GM12873 (cell line): ENCODE results near the gene PPTC7.

Source experiments
- TF ChIP-seq, protein P1 (sequence below): IDR thresholded peaks from 2 replicates; pipeline ENCODE4 v1.5.1; 2012; ENCODE audit warnings: low read depth, mild to moderate bottlenecking, moderate library complexity, low read length, control low read depth; ENCODE audit not compliant: insufficient read depth; ENCODE audit errors: missing control alignments

PPTC7 gene

DNA sequence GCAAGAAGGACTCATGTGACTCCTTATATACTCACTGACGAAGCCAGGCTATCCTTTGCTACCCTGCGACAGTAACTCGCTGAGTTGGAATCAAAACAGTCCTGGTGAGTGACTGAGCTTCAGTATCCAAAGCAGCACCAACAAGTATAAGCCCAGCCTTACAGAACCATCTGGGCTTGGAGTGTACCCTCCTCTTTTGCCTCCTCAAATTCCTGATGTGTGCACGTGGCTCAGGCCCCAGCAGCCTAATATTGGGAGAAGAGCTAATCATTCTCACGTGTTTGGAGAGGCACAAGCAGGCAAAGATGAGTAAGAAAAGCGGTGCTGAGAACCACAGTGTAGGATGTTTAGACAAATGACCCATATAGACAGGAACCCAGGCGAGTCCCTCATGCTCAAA is 34.4 kb downstream of the PPTC7 start:
- TF ChIP-seq, protein P1, sequence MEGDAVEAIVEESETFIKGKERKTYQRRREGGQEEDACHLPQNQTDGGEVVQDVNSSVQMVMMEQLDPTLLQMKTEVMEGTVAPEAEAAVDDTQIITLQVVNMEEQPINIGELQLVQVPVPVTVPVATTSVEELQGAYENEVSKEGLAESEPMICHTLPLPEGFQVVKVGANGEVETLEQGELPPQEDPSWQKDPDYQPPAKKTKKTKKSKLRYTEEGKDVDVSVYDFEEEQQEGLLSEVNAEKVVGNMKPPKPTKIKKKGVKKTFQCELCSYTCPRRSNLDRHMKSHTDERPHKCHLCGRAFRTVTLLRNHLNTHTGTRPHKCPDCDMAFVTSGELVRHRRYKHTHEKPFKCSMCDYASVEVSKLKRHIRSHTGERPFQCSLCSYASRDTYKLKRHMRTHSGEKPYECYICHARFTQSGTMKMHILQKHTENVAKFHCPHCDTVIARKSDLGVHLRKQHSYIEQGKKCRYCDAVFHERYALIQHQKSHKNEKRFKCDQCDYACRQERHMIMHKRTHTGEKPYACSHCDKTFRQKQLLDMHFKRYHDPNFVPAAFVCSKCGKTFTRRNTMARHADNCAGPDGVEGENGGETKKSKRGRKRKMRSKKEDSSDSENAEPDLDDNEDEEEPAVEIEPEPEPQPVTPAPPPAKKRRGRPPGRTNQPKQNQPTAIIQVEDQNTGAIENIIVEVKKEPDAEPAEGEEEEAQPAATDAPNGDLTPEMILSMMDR = no peak

DNA sequence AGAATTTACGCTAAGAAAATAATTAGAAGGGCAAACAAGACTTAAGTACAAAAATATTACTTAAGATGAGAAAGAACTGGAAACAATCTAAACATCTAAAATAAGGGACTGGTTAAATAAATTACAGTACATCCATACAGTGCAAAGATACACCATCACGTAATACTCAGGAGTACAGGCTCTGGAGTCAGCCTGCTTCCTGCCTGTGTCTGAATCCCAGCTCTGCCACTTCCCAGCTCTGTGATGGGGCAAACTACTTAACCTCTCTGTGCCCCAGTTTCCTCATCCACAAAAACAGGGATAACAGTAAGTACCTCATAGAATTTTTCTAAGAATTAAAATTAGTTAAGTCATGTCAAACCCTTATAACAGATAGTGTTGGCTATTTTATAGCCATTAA is 36.0 kb downstream of the PPTC7 start:
- TF ChIP-seq, protein P1 = no peak

DNA sequence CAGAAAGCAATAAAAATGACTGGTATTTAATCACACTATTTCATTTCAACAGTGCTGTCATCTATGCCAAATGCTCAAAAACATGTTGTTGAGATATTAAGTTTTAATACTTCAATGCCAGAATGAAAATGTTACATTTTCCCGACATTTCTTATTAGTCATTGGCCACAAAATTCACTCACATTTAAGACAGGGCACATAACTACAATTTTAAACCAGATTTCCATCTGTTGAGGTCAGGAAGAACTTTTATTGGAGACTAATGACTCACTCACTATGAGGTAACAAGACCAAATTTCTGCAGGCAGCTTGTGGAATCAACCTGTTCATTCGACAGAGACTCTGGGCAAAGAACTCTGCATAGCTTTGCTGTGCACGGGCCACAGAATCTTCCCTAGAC is 36.8 kb downstream of the PPTC7 start:
- TF ChIP-seq, protein P1 = no peak

DNA sequence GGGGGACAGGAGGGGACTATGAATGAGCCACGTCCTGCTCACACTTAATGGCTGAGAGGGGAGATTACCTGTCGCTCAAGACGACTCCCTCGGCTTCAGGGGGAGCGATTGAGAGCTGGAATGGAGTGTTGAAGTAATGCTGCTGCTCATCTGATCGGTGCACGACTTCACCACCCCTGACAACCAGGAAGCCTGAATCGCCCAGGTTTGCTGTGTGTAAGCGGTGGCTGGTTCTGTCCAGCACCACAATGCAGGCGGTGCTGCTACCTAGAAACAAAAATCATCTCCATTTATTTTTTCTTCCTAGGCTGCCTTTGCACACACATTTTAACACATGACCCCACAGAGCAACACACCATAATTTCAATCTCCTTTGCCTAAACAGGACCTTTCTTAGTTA is 37.3 kb downstream of the PPTC7 start:
- TF ChIP-seq, protein P1 = no peak

DNA sequence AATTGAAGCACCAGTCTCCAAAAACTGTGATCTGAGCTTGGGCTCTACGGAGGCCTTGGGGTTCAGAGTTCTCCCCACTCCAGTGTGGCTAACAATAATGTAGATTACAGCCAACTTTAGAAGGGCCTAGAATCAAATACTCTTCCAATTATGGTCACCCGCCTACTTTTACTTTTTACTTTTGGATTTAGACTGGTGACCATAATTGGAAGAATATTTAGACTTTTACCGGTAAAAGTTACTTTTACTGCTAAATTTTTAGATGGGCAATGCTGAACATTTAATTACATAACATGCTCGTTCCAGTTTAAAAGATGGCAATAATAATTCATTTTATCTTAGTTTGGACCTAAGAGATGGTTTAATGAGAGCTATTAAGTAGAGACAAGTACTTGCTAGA is 39.2 kb downstream of the PPTC7 start:
- TF ChIP-seq, protein P1 = no peak

DNA sequence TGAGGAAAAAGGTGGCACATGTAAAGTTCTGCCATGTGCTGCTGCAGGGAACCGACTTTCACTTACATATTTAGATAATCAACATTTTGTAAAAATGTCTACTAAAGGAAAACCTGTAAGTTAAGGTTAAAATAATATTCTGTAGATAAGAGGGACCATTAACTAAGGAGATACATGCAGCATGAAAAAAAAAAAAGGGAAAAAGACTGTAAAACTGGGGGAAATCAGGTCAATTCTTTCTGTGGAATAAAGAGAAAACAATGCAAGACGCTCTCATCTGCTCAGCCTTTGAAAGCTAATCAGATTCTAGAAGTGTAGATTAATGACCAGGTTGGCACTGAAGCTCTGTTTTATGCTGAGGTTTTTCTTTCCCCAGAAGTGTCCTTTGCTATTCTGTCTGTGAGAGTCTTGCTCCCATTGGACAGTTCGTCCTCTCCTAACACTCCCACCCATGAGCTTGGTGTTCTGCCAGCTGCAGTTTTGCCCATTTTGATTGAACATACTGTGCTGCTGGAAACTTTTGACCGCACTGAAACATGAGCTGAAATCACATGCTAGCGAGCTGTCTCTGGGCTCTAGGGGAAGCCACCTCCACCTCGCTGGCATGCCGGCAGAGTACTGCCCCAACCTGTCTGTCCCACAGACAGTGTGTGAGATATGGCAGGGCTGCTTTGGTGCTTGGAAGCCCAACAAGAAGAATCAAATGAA is 39.7 kb downstream of the PPTC7 start:
- TF ChIP-seq, protein P1 = no peak

DNA sequence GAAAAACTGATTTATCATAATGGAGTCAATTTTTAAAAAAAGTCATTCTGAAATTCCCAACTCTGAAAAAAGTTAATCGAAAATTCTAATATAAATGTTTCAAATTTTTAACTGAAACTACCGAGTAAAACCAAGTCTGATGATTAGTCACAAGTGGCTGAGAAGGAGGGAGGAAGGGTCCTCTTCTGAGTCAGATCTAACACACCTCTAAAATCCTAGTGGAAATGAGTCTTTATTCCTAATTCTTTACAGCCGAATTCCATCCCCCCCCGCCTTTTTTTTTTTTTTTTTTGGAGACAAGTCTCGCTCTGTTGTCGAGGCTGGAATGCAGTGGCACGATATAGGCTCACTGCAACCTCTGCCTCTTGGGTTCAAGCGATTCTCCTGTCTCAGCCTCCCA is 43.1 kb downstream of the PPTC7 start:
- TF ChIP-seq, protein P1 = no peak
